Measurements from ENCODE around the gene TSHZ3.

- TF ChIP-seq CTCF (IDR thresholded peaks at IDR 0.05; ENCODE audit: low read depth, low read length) (no peak), POLR2A (IDR thresholded peaks at IDR 0.05; ENCODE audit: extremely low read depth, insufficient read length) (no peak), MAX (IDR thresholded peaks at IDR 0.05; ENCODE audit: low read depth, low read length) (no peak), MYC (IDR thresholded peaks at IDR 0.05; ENCODE audit: low read depth, low read length) (no peak)
These were observed 93.2 kb downstream of the TSHZ3 start for GRCh38 chr19:31255831-31256592.
